Suprapubic skin (tissue), 4 donors: ENCODE measurements around the gene CEP63. TPM values are rescaled to one million over a fixed set of nuclear protein-coding genes. Genes with fewer than 3 reads are reported as not detected.
A peak's percentile ranks its signal among the peaks of the same experiment; 100 is the strongest.

Experiments
- DNase-seq, 2 donors: peaks; one replicate each; pipeline ENCODE4 v3.0.0-alpha.2; 2019; ENCODE audit warnings: low spot score in 2 of 2
- H3K27ac ChIP-seq: fragments of 200-600 bp; sonication (generic); one replicate; pipeline ENCODE4 v1.5.1; 2019
- H3K27me3 ChIP-seq: fragments of 200-600 bp; sonication (generic); one replicate; pipeline ENCODE4 v1.5.1; 2019
- H3K36me3 ChIP-seq: fragments of 200-600 bp; sonication (generic); one replicate; pipeline ENCODE4 v1.5.1; 2019
- H3K4me1 ChIP-seq: fragments of 200-600 bp; sonication (generic); one replicate; pipeline ENCODE4 v1.5.1; 2019
- H3K4me3 ChIP-seq: fragments of 200-600 bp; sonication (generic); one replicate; pipeline ENCODE4 v1.5.1; 2019; ENCODE audit warnings: mild to moderate bottlenecking
- H3K9me3 ChIP-seq: fragments of 200-600 bp; sonication (generic); one replicate; pipeline ENCODE4 v1.5.1; 2019
- EP300 ChIP-seq: sonication (generic); formaldehyde crosslinking; IDR thresholded peaks from one replicate; pipeline ENCODE4 v1.6.1; 2017; ENCODE audit warnings: antibody characterized with exemption
- POLR2A ChIP-seq, 2 donors: fragments of 450-650 bp; IDR thresholded peaks; one replicate each; pipeline ENCODE4 v1.6.1; 2017; ENCODE audit warnings: antibody characterized with exemption in 2 of 2, mild to moderate bottlenecking in 2 of 2, moderate library complexity in 2 of 2
- POLR2AphosphoS5 ChIP-seq, 3 donors: sonication (generic); formaldehyde crosslinking; IDR thresholded peaks; one replicate each; pipeline ENCODE4 v1.6.1; 2017; ENCODE audit warnings: antibody characterized with exemption in 3 of 3
- WGBS: methylation state at CpG from one replicate; pipeline ENCODE4 v1.1.5; 2018; 5-methylcytosine and 5-hydroxymethylcytosine counted together
- total RNA-seq, 4 donors: library from RNA; depleted of rRNA; stranded (reverse); fragments of >200 nt; gene quantifications; one replicate each; pipeline ENCODE4 v1.1.0, GENCODE V29; 2016
- TF ChIP-seq, protein P1 (sequence below), 2 donors: fragments of 200-600 bp in 1 of 2; fragments of 450-650 bp in 1 of 2; sonication (generic) in 1 of 2; IDR thresholded peaks; one replicate each; pipeline ENCODE4 v1.5.1; 2016 to 2019; ENCODE audit warnings: antibody characterized with exemption in 2 of 2, mild to moderate bottlenecking in 1 of 2, moderate library complexity in 1 of 2

Gene CEP63
- total RNA-seq, 4 donors from 2014 or later: 14.1 to 20.8 (median 16.5) TPM

DNA sequence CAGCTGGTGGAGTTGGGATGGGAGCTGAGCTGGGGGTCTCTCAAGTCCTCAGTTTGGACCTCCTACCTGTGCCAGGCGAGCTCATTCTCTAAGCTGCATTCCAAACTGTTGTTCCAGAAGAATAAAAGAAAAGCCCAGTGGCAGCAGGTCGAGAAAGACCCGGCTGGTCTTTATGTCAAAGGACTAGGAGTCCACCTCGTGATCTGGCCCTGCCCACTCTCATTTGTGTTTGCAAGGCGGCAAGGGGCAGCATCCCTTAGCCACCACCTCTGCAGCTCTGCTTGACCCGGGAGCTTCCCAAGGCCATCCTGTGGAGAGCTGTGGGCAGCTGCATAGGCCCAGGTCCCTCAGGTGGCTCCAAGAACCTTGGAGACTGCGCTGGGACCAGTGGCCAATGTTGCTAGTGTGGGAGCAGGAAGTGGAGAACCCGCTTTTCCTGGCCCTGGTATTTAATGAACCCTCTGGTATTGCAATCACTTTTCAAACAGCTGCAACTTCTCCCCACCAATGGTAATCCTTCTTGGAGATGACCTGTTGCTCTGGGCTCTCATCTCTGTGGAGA is 134.1 kb downstream of the CEP63 start:
- H3K36me3 ChIP-seq: peaks cover 6% of the 10 kb centered on the region
- TF ChIP-seq EP300 (no peak), POLR2AphosphoS5 (IDR thresholded peaks at IDR 0.05) (no peak), POLR2A (IDR thresholded peaks at IDR 0.05) (no peak)
- TF ChIP-seq, protein P1, sequence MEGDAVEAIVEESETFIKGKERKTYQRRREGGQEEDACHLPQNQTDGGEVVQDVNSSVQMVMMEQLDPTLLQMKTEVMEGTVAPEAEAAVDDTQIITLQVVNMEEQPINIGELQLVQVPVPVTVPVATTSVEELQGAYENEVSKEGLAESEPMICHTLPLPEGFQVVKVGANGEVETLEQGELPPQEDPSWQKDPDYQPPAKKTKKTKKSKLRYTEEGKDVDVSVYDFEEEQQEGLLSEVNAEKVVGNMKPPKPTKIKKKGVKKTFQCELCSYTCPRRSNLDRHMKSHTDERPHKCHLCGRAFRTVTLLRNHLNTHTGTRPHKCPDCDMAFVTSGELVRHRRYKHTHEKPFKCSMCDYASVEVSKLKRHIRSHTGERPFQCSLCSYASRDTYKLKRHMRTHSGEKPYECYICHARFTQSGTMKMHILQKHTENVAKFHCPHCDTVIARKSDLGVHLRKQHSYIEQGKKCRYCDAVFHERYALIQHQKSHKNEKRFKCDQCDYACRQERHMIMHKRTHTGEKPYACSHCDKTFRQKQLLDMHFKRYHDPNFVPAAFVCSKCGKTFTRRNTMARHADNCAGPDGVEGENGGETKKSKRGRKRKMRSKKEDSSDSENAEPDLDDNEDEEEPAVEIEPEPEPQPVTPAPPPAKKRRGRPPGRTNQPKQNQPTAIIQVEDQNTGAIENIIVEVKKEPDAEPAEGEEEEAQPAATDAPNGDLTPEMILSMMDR (IDR thresholded peaks at IDR 0.05): no peak
- no peaks in the 10 kb centered on the region for H3K4me1 ChIP-seq
- no peaks in the 10 kb centered on the region for H3K9me3 ChIP-seq
- no peaks in the 10 kb centered on the region for H3K27me3 ChIP-seq
- no peak for DNase-seq
- no peak overlapping the region for H3K4me3 ChIP-seq
- 85% methylated on average over 8 of the region's 8 CpGs for WGBS
- no peak overlapping the region for H3K27ac ChIP-seq

DNA sequence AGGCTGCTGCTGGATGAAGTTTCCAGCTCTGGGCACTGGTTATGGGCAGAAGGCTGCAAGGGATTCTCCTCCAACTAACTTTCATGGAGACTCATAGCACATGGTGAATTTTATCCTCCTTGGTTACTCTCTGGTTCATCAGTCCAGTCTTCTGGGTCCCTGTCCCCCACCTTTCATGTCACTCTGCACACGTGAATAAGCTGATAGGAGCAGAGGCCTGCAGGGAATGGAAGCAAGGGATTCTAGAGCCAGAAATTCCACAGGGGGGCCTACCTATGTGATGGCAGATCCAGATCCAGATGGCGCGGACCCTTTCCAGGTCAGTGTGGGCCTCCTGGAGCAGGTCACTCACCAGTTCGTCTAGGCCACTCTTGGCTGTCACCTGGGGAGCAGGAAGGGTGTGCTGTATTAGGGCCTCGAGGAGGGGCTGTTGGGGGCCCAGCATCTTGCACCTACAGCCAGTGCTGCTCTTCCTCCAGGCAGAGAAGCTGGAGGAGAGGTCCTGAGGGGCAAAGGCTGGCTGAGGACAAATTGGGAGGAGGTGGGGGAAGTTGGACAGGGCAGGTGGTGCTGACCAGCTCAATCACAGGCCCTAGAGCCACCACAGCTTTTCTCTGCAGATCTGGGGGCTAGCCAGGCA is 134.7 kb downstream of the CEP63 start:
- TF ChIP-seq POLR2AphosphoS5 (IDR thresholded peaks at IDR 0.05) (no peak), EP300 (no peak), POLR2A (IDR thresholded peaks at IDR 0.05) (no peak)
- TF ChIP-seq, protein P1 (IDR thresholded peaks at IDR 0.05): no peak
- 97% methylated on average over 5 of the region's 5 CpGs for WGBS
- Histone ChIP-seq H3K36me3 (peaks cover 6% of the 10 kb centered on the region), H3K4me1 (no peaks in the 10 kb centered on the region), H3K27me3 (no peaks in the 10 kb centered on the region), H3K27ac (no peak overlapping the region), H3K9me3 (no peaks in the 10 kb centered on the region), H3K4me3 (no peak overlapping the region)
- no peak for DNase-seq

DNA sequence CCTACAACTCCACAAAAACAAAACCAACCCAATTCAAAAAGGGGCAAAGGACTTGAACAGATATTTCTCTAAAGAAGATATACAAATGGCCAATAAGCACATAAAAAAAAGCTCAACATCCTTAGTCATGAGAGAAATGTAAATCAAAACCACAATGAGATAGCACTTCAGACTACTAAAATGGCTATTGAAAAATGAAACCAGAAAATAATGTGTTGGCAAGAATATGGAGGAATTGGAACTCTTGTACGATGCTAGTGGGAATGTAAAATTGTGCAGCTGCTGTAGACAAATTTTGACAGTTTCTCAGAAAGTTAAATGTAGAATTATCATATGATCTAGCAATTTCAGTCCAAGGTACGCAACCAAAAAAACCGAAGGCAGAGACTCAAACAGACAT is 136.0 kb downstream of the CEP63 start:
- Histone ChIP-seq H3K27ac (no peak overlapping the region), H3K9me3 (no peaks in the 10 kb centered on the region), H3K4me3 (no peak overlapping the region), H3K36me3 (peaks cover 6% of the 10 kb centered on the region), H3K4me1 (no peaks in the 10 kb centered on the region), H3K27me3 (no peaks in the 10 kb centered on the region)
- 75% methylated on average over 3 of the region's 3 CpGs for WGBS
- TF ChIP-seq, protein P1 (IDR thresholded peaks at IDR 0.05): no peak
- TF ChIP-seq EP300: no peak
- no peak for TF ChIP-seq POLR2A (IDR thresholded peaks at IDR 0.05)
- TF ChIP-seq POLR2AphosphoS5 (IDR thresholded peaks at IDR 0.05): no peak
- DNase-seq: no peak

DNA sequence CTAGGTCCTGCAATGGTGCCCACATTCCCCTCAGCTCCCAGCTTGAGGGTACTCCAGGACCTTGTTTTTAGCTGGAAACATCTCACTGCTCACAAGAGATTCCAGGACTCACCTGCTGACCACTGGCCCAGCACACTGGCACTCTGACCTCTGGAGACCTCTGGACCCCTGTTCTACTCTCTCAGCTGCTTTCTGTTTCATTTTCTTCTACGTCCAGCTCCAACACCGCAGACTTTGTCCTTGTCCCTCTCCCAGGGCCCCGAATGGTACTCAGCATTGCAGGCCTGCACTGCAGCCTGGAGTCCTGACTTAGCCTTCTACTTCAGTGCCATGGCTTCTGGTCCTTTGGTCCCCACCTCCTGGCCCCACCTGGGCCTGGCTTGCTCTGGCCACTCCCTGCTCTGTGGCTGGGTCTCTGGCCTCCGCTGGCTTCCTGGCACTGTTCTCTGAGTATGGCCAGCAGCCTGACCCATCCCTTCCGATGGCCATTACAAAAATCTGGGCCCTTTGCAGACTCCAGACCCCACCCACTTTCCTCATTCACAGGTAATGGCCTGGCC is 137.0 kb downstream of the CEP63 start:
- no peak for TF ChIP-seq POLR2A (IDR thresholded peaks at IDR 0.05)
- TF ChIP-seq EP300: no peak
- TF ChIP-seq, protein P1 (IDR thresholded peaks at IDR 0.05): no peak
- no peak for TF ChIP-seq POLR2AphosphoS5 (IDR thresholded peaks at IDR 0.05)
- H3K27ac ChIP-seq: no peak overlapping the region
- H3K27me3 ChIP-seq: no peaks in the 10 kb centered on the region
- 73% methylated on average over 5 of the region's 5 CpGs for WGBS
- H3K9me3 ChIP-seq: no peaks in the 10 kb centered on the region
- no peak for DNase-seq
- H3K4me1 ChIP-seq: no peaks in the 10 kb centered on the region
- H3K4me3 ChIP-seq: no peak overlapping the region
- peaks cover 6% of the 10 kb centered on the region for H3K36me3 ChIP-seq

DNA sequence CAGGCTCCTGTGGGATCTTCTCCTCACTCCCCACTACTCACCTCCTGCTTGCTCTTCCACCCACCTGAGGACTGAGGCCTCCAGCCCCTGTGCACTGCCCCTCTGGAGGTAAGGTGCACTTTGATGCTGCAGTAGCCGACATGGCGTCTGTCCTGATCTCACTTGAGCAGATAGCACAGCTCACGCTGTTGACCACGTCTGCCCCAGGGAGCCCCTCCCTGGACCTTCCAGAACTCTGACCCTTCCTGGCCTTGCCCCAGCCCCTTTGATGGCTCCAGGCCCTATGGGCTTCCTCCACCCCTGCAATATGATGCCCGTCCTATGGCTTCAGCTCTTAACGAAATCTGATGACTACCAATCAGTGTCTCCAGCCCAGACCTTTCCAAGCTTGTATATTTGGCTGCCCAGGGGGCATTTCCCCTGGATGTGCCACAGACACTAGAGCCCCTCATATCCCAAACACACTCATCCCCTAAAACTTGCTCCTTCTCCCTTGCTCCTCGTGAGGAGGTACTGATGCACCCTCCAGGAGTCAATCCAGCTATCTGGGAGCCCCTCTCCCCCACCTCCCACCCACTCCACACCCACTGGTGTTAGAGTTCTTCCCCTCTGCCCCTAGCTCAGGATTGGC is 137.9 kb downstream of the CEP63 start:
- Histone ChIP-seq H3K4me3 (no peak overlapping the region), H3K27ac (no peak overlapping the region), H3K9me3 (no peaks in the 10 kb centered on the region), H3K36me3 (peaks cover 6% of the 10 kb centered on the region), H3K4me1 (no peaks in the 10 kb centered on the region), H3K27me3 (no peaks in the 10 kb centered on the region)
- WGBS: 91% methylated on average over 7 of the region's 7 CpGs
- DNase-seq: peak in 1 of 2 donors; percentile 35
- no peak for TF ChIP-seq POLR2AphosphoS5 (IDR thresholded peaks at IDR 0.05)
- no peak for TF ChIP-seq POLR2A (IDR thresholded peaks at IDR 0.05)
- TF ChIP-seq, protein P1 (IDR thresholded peaks at IDR 0.05): no peak
- TF ChIP-seq EP300: no peak
